CD14-positive monocyte (primary cell): ENCODE measurements around the gene TRIM34. TPM values are rescaled to one million over a fixed set of nuclear protein-coding genes. Genes with fewer than 3 reads are reported as not detected.
A peak's percentile ranks its signal among the peaks of the same experiment; 100 is the strongest.

Source experiments
- DNase-seq, 3 donors: peaks; one replicate each; pipeline ENCODE4 v3.0.0-alpha.2; 2011 to 2022
- H2AFZ ChIP-seq: 2 replicates; pipeline ENCODE4 v1.6.0; 2012; ENCODE audit warnings: mild to moderate bottlenecking, low read depth, low read length, inconsistent platforms; ENCODE audit not compliant: insufficient read depth, poor library complexity, severe bottlenecking
- H3K27ac ChIP-seq, 2 donors: 1 replicate in 1 of 2; 2 replicates in 1 of 2; pipeline ENCODE4 v1.5.1; 2012 to 2013; ENCODE audit warnings: low read length in 2 of 2, control low read depth in 1 of 2, inconsistent platforms in 1 of 2, low read depth in 1 of 2, mild to moderate bottlenecking in 1 of 2
- H3K27me3 ChIP-seq, 2 donors: one replicate each; pipeline versions ENCODE4 v1.6.0 to v1.6.1; 2011 to 2013; ENCODE audit warnings: low read length in 2 of 2; ENCODE audit not compliant: control insufficient read depth in 2 of 2, insufficient read depth in 2 of 2
- H3K36me3 ChIP-seq, 2 donors: replicated peaks in 1 of 2; 1 replicate in 1 of 2; 2 replicates in 1 of 2; pipeline versions ENCODE4 v1.5.1 to v1.6.1; 2012 to 2013; ENCODE audit warnings: low read length in 2 of 2, control low read depth in 1 of 2, inconsistent platforms in 1 of 2, mild to moderate bottlenecking in 1 of 2; ENCODE audit not compliant: insufficient read depth in 2 of 2, control insufficient read depth in 1 of 2
- H3K4me1 ChIP-seq, 2 donors: 1 replicate in 1 of 2; 2 replicates in 1 of 2; pipeline versions ENCODE4 v1.5.1 to v1.6.1; 2012 to 2013; ENCODE audit warnings: low read length in 2 of 2, control low read depth in 1 of 2, inconsistent platforms in 1 of 2, mild to moderate bottlenecking in 1 of 2, moderate library complexity in 1 of 2; ENCODE audit not compliant: insufficient read depth in 2 of 2, control insufficient read depth in 1 of 2
- H3K4me2 ChIP-seq: replicated peaks from 2 replicates; pipeline ENCODE3; 2012; ENCODE audit warnings: low read length, moderate library complexity, mild to moderate bottlenecking; ENCODE audit not compliant: poor library complexity, severe bottlenecking; ENCODE audit errors: extremely low read depth
- H3K4me3 ChIP-seq, 3 experiments: fragments of 200-600 bp in 1 of 3; sonication (generic) in 1 of 3; replicated peaks in 1 of 3; 1 replicate in 2 of 3; 2 replicates in 1 of 3; pipeline ENCODE4 v1.5.1; 2011 to 2013; ENCODE audit warnings: low read length in 3 of 3, mild to moderate bottlenecking in 3 of 3, control low read depth in 2 of 3, low read depth in 2 of 3, inconsistent platforms in 1 of 3, moderate library complexity in 1 of 3
- H3K79me2 ChIP-seq: 2 replicates; pipeline ENCODE4 v1.6.0; 2012; ENCODE audit warnings: mild to moderate bottlenecking, control low read depth, inconsistent platforms, low read length, moderate library complexity; ENCODE audit not compliant: insufficient read depth
- H3K9ac ChIP-seq: 2 replicates; pipeline ENCODE4 v1.6.0; 2017; ENCODE audit warnings: low read length, mild to moderate bottlenecking; ENCODE audit not compliant: insufficient read depth, poor library complexity, severe bottlenecking
- H3K9me3 ChIP-seq, 2 donors: replicated peaks in 1 of 2; 1 replicate in 1 of 2; 2 replicates in 1 of 2; pipeline versions ENCODE4 v1.5.1 to v1.6.1; 2012 to 2013; ENCODE audit warnings: low read length in 2 of 2, control low read depth in 1 of 2; ENCODE audit not compliant: control insufficient read depth in 1 of 2, insufficient read depth in 1 of 2
- H4K20me1 ChIP-seq: 2 replicates; pipeline ENCODE4 v1.6.0; 2012; ENCODE audit warnings: mild to moderate bottlenecking, low read length, control low read depth, moderate library complexity; ENCODE audit not compliant: insufficient read depth
- H3K27ac Mint-ChIP-seq, 7 donors: one replicate each; pipeline ENCODE4 v1.8.0; 2020; ENCODE audit warnings: mild to moderate bottlenecking in 7 of 7, mixed read lengths in 7 of 7, moderate library complexity in 6 of 7, inconsistent platforms in 2 of 7
- H3K27me3 Mint-ChIP-seq, 3 donors: one replicate each; pipeline ENCODE4 v1.8.0; 2021 to 2022; ENCODE audit warnings: low read depth in 3 of 3, mild to moderate bottlenecking in 3 of 3, mixed read lengths in 3 of 3, moderate library complexity in 3 of 3, inconsistent platforms in 1 of 3
- H3K36me3 Mint-ChIP-seq, 2 donors: one replicate each; pipeline ENCODE4 v1.8.0; 2020; ENCODE audit warnings: mixed read lengths in 2 of 2, inconsistent platforms in 1 of 2, mild to moderate bottlenecking in 1 of 2
- H3K4me1 Mint-ChIP-seq: one replicate; pipeline ENCODE4 v1.8.0; 2020; ENCODE audit warnings: mild to moderate bottlenecking, mixed read lengths
- H3K4me3 Mint-ChIP-seq, 2 donors: one replicate each; pipeline ENCODE4 v1.8.0; 2020; ENCODE audit warnings: mild to moderate bottlenecking in 2 of 2, mixed read lengths in 2 of 2, moderate library complexity in 1 of 2
- H3K9me3 Mint-ChIP-seq, 7 donors: one replicate each; pipeline ENCODE4 v1.8.0; 2020 to 2022; ENCODE audit warnings: mixed read lengths in 7 of 7, mild to moderate bottlenecking in 6 of 7, moderate library complexity in 6 of 7, inconsistent platforms in 2 of 7
- CTCF ChIP-seq: fragments of 200-600 bp; IDR thresholded peaks from one replicate; pipeline ENCODE4 v1.8.0; 2022; ENCODE audit warnings: antibody characterized with exemption, mild to moderate bottlenecking
- WGBS: methylation state at CpG from one replicate; pipeline ENCODE4 v1.1.5; 2013; ENCODE audit warnings: missing lambda C conversion rate; ENCODE audit not compliant: insufficient coverage; 5-methylcytosine and 5-hydroxymethylcytosine counted together
- intact Hi-C, 2 donors: fragments of 100-400 bp; cut with micrococcal nuclease; formaldehyde crosslinking; loops; one replicate each; pipeline versions ENCODE4 v1.15.0 to v1.15.1; 2023
- polyA plus RNA-seq, 3 donors: library from polyadenylated mRNA; depleted of rRNA in 1 of 3; unstranded in 2 of 3; stranded (reverse) in 1 of 3; fragments of 300-500 nt in 2 of 3; fragments of >200 nt in 1 of 3; fragmentation: Illumina TruSeq in 2 of 3; gene quantifications; 1 replicate in 2 of 3; 2 replicates in 1 of 3; pipeline ENCODE4 v1.2.3, GENCODE V29; 2012 to 2021

The TRIM34 gene
- polyA plus RNA-seq, 3 donors, result 21.9 to 25.7 (median 23.5) TPM

GRCh38 chr11:5639953-5640352 lies 15.2 kb downstream of the TRIM34 start:
- Histone ChIP-seq H2AFZ (no peak overlapping the region), H3K9ac (no peak overlapping the region), H3K4me2 (no peak overlapping the region), H3K27ac (no peak overlapping the region), H3K9me3 (no peaks in the 10 kb centered on the region), H3K4me3 (no peak overlapping the region), H3K36me3 (peaks cover 84 to 94% of the 10 kb centered on the region in 2 donors), H4K20me1 (no peaks in the 10 kb centered on the region), H3K27me3 (no peaks in the 10 kb centered on the region), H3K79me2 (no peaks in the 10 kb centered on the region), H3K4me1 (no peaks in the 10 kb centered on the region)
- intact Hi-C loops, result no loop called here
- H3K9me3 Mint-ChIP-seq, result peaks cover 0 to 3% (median 0%) of the 10 kb centered on the region in 7 donors
- TF ChIP-seq CTCF, result no peak
- H3K4me1 Mint-ChIP-seq, result no peaks in the 10 kb centered on the region
- no peak overlapping the region for H3K4me3 Mint-ChIP-seq
- peaks cover 0 to 1% (median 0%) of the 10 kb centered on the region in 3 donors for H3K27me3 Mint-ChIP-seq
- no peak overlapping the region for H3K27ac Mint-ChIP-seq
- DNase-seq, result no peak
- peaks cover 88 to 98% of the 10 kb centered on the region in 2 donors for H3K36me3 Mint-ChIP-seq
- WGBS, result no CpG with 5 or more reads among the region's 1 CpG

- intact Hi-C loops, result no loop called here
- Mint-ChIP-seq H3K27me3 (peaks cover 0 to 3% (median 0%) of the 10 kb centered on the region in 3 donors), H3K9me3 (peaks cover 0 to 3% (median 0%) of the 10 kb centered on the region in 7 donors), H3K4me1 (no peaks in the 10 kb centered on the region), H3K4me3 (no peak overlapping the region), H3K27ac (peak overlapping the region in 2 of 7 donors; percentile 20 to 47), H3K36me3 (peaks cover 64 to 65% of the 10 kb centered on the region in 2 donors)
- H3K4me3 ChIP-seq, result no peak overlapping the region
- H3K27me3 ChIP-seq, result no peaks in the 10 kb centered on the region
- H3K9ac ChIP-seq, result no peak overlapping the region
- TF ChIP-seq CTCF, result no peak
- no peak for DNase-seq
- H4K20me1 ChIP-seq, result no peaks in the 10 kb centered on the region
- H3K4me2 ChIP-seq, result no peak overlapping the region
- no peaks in the 10 kb centered on the region for H3K4me1 ChIP-seq
- no peaks in the 10 kb centered on the region for H3K79me2 ChIP-seq
- peaks cover 49 to 58% of the 10 kb centered on the region in 2 donors for H3K36me3 ChIP-seq
- H3K9me3 ChIP-seq, result no peaks in the 10 kb centered on the region
- no peak overlapping the region for H2AFZ ChIP-seq
- no peak overlapping the region for H3K27ac ChIP-seq
These were observed 18.8 kb downstream of the TRIM34 start for GRCh38 chr11:5643585-5643984.
